Measurements from ENCODE around the gene PHACTR4. TPM values are rescaled to one million over a fixed set of nuclear protein-coding genes. Genes with fewer than 3 reads are reported as not detected.

Gene PHACTR4
- total and polyA plus RNA-seq, 2 of the 8 experiments (the other 6 are each of a cell fraction or from before 2014, with no cell fraction given) = 23.7 to 57.8 TPM

- TF ChIP-seq, protein P1, sequence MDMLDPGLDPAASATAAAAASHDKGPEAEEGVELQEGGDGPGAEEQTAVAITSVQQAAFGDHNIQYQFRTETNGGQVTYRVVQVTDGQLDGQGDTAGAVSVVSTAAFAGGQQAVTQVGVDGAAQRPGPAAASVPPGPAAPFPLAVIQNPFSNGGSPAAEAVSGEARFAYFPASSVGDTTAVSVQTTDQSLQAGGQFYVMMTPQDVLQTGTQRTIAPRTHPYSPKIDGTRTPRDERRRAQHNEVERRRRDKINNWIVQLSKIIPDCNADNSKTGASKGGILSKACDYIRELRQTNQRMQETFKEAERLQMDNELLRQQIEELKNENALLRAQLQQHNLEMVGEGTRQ (IDR thresholded peaks at IDR 0.05; ENCODE audit: low read length) = no peak
- TF ChIP-seq TEAD4 (IDR thresholded peaks at IDR 0.05; ENCODE audit: low read depth, low read length) (no peak), HDAC6 (IDR thresholded peaks at IDR 0.05; ENCODE audit: low read depth, low read length) (no peak), HDAC2 (IDR thresholded peaks at IDR 0.05; ENCODE audit: borderline replicate concordance in 1 of 2, low read depth in 2 of 2, low read length in 2 of 2) (no peak), CHD1 (IDR thresholded peaks at IDR 0.05; ENCODE audit: low read depth, low read length) (no peak), SP1 (IDR thresholded peaks at IDR 0.05; ENCODE audit: low read depth, low read length) (no peak)
- TF ChIP-seq, protein P2, sequence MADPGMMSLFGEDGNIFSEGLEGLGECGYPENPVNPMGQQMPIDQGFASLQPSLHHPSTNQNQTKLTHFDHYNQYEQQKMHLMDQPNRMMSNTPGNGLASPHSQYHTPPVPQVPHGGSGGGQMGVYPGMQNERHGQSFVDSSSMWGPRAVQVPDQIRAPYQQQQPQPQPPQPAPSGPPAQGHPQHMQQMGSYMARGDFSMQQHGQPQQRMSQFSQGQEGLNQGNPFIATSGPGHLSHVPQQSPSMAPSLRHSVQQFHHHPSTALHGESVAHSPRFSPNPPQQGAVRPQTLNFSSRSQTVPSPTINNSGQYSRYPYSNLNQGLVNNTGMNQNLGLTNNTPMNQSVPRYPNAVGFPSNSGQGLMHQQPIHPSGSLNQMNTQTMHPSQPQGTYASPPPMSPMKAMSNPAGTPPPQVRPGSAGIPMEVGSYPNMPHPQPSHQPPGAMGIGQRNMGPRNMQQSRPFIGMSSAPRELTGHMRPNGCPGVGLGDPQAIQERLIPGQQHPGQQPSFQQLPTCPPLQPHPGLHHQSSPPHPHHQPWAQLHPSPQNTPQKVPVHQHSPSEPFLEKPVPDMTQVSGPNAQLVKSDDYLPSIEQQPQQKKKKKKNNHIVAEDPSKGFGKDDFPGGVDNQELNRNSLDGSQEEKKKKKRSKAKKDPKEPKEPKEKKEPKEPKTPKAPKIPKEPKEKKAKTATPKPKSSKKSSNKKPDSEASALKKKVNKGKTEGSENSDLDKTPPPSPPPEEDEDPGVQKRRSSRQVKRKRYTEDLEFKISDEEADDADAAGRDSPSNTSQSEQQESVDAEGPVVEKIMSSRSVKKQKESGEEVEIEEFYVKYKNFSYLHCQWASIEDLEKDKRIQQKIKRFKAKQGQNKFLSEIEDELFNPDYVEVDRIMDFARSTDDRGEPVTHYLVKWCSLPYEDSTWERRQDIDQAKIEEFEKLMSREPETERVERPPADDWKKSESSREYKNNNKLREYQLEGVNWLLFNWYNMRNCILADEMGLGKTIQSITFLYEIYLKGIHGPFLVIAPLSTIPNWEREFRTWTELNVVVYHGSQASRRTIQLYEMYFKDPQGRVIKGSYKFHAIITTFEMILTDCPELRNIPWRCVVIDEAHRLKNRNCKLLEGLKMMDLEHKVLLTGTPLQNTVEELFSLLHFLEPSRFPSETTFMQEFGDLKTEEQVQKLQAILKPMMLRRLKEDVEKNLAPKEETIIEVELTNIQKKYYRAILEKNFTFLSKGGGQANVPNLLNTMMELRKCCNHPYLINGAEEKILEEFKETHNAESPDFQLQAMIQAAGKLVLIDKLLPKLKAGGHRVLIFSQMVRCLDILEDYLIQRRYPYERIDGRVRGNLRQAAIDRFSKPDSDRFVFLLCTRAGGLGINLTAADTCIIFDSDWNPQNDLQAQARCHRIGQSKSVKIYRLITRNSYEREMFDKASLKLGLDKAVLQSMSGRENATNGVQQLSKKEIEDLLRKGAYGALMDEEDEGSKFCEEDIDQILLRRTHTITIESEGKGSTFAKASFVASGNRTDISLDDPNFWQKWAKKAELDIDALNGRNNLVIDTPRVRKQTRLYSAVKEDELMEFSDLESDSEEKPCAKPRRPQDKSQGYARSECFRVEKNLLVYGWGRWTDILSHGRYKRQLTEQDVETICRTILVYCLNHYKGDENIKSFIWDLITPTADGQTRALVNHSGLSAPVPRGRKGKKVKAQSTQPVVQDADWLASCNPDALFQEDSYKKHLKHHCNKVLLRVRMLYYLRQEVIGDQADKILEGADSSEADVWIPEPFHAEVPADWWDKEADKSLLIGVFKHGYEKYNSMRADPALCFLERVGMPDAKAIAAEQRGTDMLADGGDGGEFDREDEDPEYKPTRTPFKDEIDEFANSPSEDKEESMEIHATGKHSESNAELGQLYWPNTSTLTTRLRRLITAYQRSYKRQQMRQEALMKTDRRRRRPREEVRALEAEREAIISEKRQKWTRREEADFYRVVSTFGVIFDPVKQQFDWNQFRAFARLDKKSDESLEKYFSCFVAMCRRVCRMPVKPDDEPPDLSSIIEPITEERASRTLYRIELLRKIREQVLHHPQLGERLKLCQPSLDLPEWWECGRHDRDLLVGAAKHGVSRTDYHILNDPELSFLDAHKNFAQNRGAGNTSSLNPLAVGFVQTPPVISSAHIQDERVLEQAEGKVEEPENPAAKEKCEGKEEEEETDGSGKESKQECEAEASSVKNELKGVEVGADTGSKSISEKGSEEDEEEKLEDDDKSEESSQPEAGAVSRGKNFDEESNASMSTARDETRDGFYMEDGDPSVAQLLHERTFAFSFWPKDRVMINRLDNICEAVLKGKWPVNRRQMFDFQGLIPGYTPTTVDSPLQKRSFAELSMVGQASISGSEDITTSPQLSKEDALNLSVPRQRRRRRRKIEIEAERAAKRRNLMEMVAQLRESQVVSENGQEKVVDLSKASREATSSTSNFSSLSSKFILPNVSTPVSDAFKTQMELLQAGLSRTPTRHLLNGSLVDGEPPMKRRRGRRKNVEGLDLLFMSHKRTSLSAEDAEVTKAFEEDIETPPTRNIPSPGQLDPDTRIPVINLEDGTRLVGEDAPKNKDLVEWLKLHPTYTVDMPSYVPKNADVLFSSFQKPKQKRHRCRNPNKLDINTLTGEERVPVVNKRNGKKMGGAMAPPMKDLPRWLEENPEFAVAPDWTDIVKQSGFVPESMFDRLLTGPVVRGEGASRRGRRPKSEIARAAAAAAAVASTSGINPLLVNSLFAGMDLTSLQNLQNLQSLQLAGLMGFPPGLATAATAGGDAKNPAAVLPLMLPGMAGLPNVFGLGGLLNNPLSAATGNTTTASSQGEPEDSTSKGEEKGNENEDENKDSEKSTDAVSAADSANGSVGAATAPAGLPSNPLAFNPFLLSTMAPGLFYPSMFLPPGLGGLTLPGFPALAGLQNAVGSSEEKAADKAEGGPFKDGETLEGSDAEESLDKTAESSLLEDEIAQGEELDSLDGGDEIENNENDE (IDR thresholded peaks at IDR 0.05; ENCODE audit: insufficient replicate concordance, low read length) = no peak
Measured at GRCh38 chr1:28326984-28327383, 42.6 kb upstream of the PHACTR4 start (continued).

Data from H1 (cell line).